Suprapubic skin (tissue), 4 donors: ENCODE results near the gene GRK5. TPM values are rescaled to one million over a fixed set of nuclear protein-coding genes. Genes with fewer than 3 reads are reported as not detected.

Source experiments
- DNase-seq, 2 donors: peaks; one replicate each; pipeline ENCODE4 v3.0.0-alpha.2; 2019; ENCODE audit warnings: low spot score in 2 of 2
- H3K27ac ChIP-seq: fragments of 200-600 bp; sonication (generic); one replicate; pipeline ENCODE4 v1.5.1; 2019
- H3K27me3 ChIP-seq: fragments of 200-600 bp; sonication (generic); one replicate; pipeline ENCODE4 v1.5.1; 2019
- H3K36me3 ChIP-seq: fragments of 200-600 bp; sonication (generic); one replicate; pipeline ENCODE4 v1.5.1; 2019
- H3K4me1 ChIP-seq: fragments of 200-600 bp; sonication (generic); one replicate; pipeline ENCODE4 v1.5.1; 2019
- H3K4me3 ChIP-seq: fragments of 200-600 bp; sonication (generic); one replicate; pipeline ENCODE4 v1.5.1; 2019; ENCODE audit warnings: mild to moderate bottlenecking
- H3K9me3 ChIP-seq: fragments of 200-600 bp; sonication (generic); one replicate; pipeline ENCODE4 v1.5.1; 2019
- EP300 ChIP-seq: sonication (generic); formaldehyde crosslinking; IDR thresholded peaks from one replicate; pipeline ENCODE4 v1.6.1; 2017; ENCODE audit warnings: antibody characterized with exemption
- POLR2A ChIP-seq, 2 donors: fragments of 450-650 bp; IDR thresholded peaks; one replicate each; pipeline ENCODE4 v1.6.1; 2017; ENCODE audit warnings: antibody characterized with exemption in 2 of 2, mild to moderate bottlenecking in 2 of 2, moderate library complexity in 2 of 2
- POLR2AphosphoS5 ChIP-seq, 3 donors: sonication (generic); formaldehyde crosslinking; IDR thresholded peaks; one replicate each; pipeline ENCODE4 v1.6.1; 2017; ENCODE audit warnings: antibody characterized with exemption in 3 of 3
- WGBS: methylation state at CpG from one replicate; pipeline ENCODE4 v1.1.5; 2018; 5-methylcytosine and 5-hydroxymethylcytosine counted together
- total RNA-seq, 4 donors: library from RNA; depleted of rRNA; stranded (reverse); fragments of >200 nt; gene quantifications; one replicate each; pipeline ENCODE4 v1.1.0, GENCODE V29; 2016
- TF ChIP-seq, protein P1 (sequence below), 2 donors: fragments of 200-600 bp in 1 of 2; fragments of 450-650 bp in 1 of 2; sonication (generic) in 1 of 2; IDR thresholded peaks; one replicate each; pipeline ENCODE4 v1.5.1; 2016 to 2019; ENCODE audit warnings: antibody characterized with exemption in 2 of 2, mild to moderate bottlenecking in 1 of 2, moderate library complexity in 1 of 2

Gene GRK5
- total RNA-seq, 4 donors from 2014 or later, result 4.8 to 9.0 (median 6.7) TPM

DNA sequence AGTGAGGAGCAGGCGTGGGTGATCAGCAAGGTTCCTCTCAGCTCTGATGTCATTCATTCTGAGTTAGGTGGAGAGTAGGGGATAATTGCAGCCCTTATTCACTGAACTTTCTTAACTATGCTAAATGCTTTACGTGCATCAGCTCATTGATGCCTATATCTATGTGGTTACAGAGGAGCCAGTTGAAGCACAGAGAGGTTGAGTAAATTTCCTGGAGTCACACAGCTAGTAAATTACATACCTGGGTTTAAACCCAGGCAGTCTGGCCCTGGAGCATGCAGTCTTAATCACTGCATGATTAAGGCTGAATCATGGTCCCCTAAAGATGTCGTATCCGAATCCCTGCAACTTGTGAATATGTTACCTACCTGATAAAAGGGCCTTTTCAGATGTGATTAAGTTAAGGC lies 99.6 kb downstream of the GRK5 start:
- no peak overlapping the region for H3K27ac ChIP-seq
- H3K36me3 ChIP-seq, result no peaks in the 10 kb centered on the region
- TF ChIP-seq EP300, result no peak
- TF ChIP-seq POLR2A (IDR thresholded peaks at IDR 0.05), result no peak
- no peak for TF ChIP-seq POLR2AphosphoS5 (IDR thresholded peaks at IDR 0.05)
- TF ChIP-seq, protein P1, sequence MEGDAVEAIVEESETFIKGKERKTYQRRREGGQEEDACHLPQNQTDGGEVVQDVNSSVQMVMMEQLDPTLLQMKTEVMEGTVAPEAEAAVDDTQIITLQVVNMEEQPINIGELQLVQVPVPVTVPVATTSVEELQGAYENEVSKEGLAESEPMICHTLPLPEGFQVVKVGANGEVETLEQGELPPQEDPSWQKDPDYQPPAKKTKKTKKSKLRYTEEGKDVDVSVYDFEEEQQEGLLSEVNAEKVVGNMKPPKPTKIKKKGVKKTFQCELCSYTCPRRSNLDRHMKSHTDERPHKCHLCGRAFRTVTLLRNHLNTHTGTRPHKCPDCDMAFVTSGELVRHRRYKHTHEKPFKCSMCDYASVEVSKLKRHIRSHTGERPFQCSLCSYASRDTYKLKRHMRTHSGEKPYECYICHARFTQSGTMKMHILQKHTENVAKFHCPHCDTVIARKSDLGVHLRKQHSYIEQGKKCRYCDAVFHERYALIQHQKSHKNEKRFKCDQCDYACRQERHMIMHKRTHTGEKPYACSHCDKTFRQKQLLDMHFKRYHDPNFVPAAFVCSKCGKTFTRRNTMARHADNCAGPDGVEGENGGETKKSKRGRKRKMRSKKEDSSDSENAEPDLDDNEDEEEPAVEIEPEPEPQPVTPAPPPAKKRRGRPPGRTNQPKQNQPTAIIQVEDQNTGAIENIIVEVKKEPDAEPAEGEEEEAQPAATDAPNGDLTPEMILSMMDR (IDR thresholded peaks at IDR 0.05), result no peak
- no peak for DNase-seq
- H3K4me1 ChIP-seq, result peaks cover 15% of the 10 kb centered on the region
- H3K4me3 ChIP-seq, result no peak overlapping the region
- H3K9me3 ChIP-seq, result no peaks in the 10 kb centered on the region
- WGBS, result 90% methylated on average over 4 of the region's 4 CpGs
- no peaks in the 10 kb centered on the region for H3K27me3 ChIP-seq

DNA sequence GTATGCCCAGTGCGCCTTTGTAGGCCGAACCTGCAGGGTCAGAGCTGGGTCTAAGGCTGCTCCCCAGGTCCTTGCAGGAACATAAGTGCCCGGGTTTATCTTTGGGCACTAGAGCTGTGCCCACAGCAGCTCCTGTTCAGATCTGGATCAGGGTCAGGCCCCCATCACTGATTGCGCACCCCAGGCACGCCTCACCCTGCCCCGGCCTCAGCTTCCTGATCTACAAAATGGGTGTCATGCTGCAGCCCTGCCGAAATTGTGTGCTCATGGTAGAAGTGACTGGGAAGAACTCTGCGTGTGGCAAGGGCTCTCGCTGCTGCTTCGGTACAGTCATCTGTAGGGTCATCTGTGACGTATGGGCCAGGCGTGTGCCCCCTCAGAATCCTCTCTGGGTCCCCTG lies 100.7 kb downstream of the GRK5 start:
- no peak for DNase-seq
- WGBS, result 98% methylated on average over 7 of the region's 12 CpGs
- Histone ChIP-seq H3K27ac (no peak overlapping the region), H3K36me3 (no peaks in the 10 kb centered on the region), H3K4me1 (peaks cover 6% of the 10 kb centered on the region), H3K4me3 (no peak overlapping the region), H3K27me3 (no peaks in the 10 kb centered on the region), H3K9me3 (no peaks in the 10 kb centered on the region)
- TF ChIP-seq POLR2AphosphoS5 (IDR thresholded peaks at IDR 0.05), result no peak
- no peak for TF ChIP-seq EP300
- TF ChIP-seq, protein P1 (IDR thresholded peaks at IDR 0.05), result no peak
- no peak for TF ChIP-seq POLR2A (IDR thresholded peaks at IDR 0.05)

DNA sequence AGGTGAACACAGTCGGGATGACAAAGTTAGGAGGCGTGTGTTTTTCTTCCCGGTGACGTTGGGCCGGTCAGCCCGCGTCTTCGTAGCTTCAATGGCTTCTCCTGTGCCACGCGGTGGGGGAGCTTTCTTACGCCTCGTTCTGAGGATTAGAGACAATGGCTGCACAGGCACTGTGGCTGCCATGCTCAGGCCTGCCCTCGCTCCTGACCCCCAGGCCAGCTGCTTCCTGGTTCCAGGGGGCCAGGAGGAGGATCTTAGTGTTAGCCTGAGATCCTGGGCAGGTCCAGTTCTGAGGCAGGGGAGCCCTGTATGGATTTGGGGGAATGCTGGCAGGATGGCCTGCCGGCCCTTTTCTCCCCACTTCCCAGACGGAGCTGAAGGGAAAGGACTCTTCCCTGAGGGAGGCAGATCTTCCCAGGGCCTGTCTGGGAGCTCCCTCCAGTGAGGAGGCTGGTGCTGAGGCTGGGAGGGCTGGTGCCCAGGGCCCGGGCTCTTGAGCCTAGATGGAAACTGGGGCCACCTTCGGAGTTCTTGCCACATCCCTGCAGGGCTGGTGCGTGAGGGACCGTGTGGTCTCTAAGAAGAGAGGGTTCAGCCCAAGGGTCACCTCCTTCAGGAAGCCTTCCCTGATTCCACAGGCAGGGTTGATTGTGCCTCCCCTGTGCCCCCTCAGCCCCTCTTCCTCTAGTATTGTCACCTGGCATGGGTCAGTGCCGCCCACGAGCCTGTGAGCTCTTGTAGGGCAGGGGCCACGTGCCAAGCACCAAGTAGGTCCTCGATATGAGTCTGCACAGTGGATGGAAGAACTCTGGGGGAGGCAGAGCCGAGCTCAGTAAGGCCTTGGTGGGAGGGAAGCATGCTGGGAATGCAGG lies 101.4 kb downstream of the GRK5 start:
- Histone ChIP-seq H3K27me3 (no peaks in the 10 kb centered on the region), H3K9me3 (no peaks in the 10 kb centered on the region), H3K4me1 (peaks cover 6% of the 10 kb centered on the region), H3K36me3 (no peaks in the 10 kb centered on the region), H3K27ac (no peak overlapping the region), H3K4me3 (no peak overlapping the region)
- no peak for DNase-seq
- no peak for TF ChIP-seq EP300
- TF ChIP-seq POLR2AphosphoS5 (IDR thresholded peaks at IDR 0.05), result no peak
- no peak for TF ChIP-seq POLR2A (IDR thresholded peaks at IDR 0.05)
- TF ChIP-seq, protein P1 (IDR thresholded peaks at IDR 0.05), result no peak
- WGBS, result 87% methylated on average over 15 of the region's 24 CpGs

DNA sequence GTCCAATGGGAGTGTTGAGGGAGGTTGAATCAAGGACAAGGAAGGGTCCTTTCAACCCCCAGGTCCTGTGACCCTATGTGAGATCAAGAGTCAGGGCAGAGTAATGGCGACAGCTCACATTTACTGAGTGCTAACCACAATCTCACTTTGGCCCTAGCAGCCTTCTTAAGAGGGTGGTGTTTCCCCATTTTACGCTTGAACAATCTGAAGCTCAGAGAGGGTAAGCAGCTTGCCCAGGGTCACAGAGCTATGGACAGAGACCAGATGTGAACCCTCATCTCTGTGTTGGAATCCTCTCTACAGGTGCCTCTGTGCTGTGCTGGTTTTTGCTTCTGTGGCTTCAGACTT lies 102.0 kb downstream of the GRK5 start:
- Histone ChIP-seq H3K9me3 (no peaks in the 10 kb centered on the region), H3K4me1 (peaks cover 6% of the 10 kb centered on the region), H3K27ac (no peak overlapping the region), H3K36me3 (no peaks in the 10 kb centered on the region), H3K4me3 (no peak overlapping the region), H3K27me3 (no peaks in the 10 kb centered on the region)
- 96% methylated on average over 2 of the region's 2 CpGs for WGBS
- TF ChIP-seq, protein P1 (IDR thresholded peaks at IDR 0.05), result no peak
- no peak for TF ChIP-seq POLR2AphosphoS5 (IDR thresholded peaks at IDR 0.05)
- no peak for TF ChIP-seq EP300
- no peak for TF ChIP-seq POLR2A (IDR thresholded peaks at IDR 0.05)
- no peak for DNase-seq

DNA sequence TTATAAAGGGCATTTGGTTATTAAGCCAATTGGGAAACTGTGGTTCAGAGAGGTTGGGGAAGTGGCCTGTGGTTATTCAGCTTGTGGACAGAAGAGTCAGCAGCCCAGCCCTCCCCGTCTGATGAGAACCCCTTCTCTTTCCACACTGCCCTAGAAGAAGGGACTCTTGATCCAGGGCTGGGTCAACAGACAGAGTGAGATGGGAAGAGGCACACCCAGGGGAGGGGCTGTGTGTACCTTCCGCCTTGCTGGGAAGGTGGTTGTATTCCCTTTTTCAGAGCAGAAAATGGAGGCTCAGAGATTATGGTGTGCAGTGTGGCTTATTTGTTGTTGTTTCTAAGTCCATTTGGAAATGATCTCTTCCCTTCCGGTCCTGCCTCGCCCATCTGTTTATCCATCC lies 103.4 kb downstream of the GRK5 start:
- Histone ChIP-seq H3K4me3 (no peak overlapping the region), H3K9me3 (no peaks in the 10 kb centered on the region), H3K27me3 (no peaks in the 10 kb centered on the region), H3K27ac (no peak overlapping the region), H3K4me1 (peaks cover 12% of the 10 kb centered on the region), H3K36me3 (no peaks in the 10 kb centered on the region)
- TF ChIP-seq, protein P1 (IDR thresholded peaks at IDR 0.05), result no peak
- TF ChIP-seq POLR2AphosphoS5 (IDR thresholded peaks at IDR 0.05) (no peak), EP300 (no peak), POLR2A (IDR thresholded peaks at IDR 0.05) (no peak)
- DNase-seq, result no peak
- 86% methylated on average over 4 of the region's 4 CpGs for WGBS
